Stimulated activated CD8-positive, alpha-beta memory T cell treated with anti-CD3 and anti-CD28 coated beads, Interleukin-2, amount 100 ng/mL, for 1 hour (primary cell): Measurements from ENCODE around the gene BCOR.

ENCODE experiments used
- DNase-seq, 2 donors: peaks; one replicate each; pipeline ENCODE4 v3.0.0-alpha.2; 2020; ENCODE audit warnings: low read depth in 2 of 2

BCOR gene

GRCh38 chrX:40019541-40019940 lies 78.2 kb downstream of the BCOR start:
- DNase-seq = no peak

GRCh38 chrX:40018041-40018440 lies 79.7 kb downstream of the BCOR start:
- DNase-seq = no peak

GRCh38 chrX:40016749-40017148 lies 81.0 kb downstream of the BCOR start:
- DNase-seq = no peak

DNA sequence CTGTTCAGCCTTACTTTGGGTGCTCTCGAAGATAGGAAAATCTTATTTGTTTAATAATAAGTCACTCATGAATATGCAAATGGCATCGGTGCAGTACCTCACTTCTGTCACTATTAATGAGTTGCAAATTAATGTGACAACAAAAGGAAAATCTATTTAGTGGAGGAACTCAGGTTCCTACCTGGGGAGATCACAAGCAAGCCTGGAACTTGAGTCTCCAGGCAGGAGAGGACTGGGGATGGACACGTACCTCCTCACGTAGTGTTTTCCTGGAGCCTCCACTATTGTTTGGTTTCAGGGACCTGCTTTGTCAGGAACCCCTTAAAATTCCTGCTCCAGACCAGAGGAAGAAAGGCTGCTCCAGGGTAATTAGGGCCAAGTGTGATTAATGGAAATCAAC lies 82.1 kb downstream of the BCOR start:
- no peak for DNase-seq

- no peak for DNase-seq
Measured at GRCh38 chrX:40013266-40014195, 84.2 kb downstream of the BCOR start.

GRCh38 chrX:40012868-40013265 lies 84.9 kb downstream of the BCOR start:
- DNase-seq = no peak

GRCh38 chrX:40012039-40012867 lies 85.5 kb downstream of the BCOR start:
- no peak for DNase-seq

- DNase-seq = no peak
Measured at GRCh38 chrX:40011322-40012038, 86.3 kb downstream of the BCOR start.

DNA sequence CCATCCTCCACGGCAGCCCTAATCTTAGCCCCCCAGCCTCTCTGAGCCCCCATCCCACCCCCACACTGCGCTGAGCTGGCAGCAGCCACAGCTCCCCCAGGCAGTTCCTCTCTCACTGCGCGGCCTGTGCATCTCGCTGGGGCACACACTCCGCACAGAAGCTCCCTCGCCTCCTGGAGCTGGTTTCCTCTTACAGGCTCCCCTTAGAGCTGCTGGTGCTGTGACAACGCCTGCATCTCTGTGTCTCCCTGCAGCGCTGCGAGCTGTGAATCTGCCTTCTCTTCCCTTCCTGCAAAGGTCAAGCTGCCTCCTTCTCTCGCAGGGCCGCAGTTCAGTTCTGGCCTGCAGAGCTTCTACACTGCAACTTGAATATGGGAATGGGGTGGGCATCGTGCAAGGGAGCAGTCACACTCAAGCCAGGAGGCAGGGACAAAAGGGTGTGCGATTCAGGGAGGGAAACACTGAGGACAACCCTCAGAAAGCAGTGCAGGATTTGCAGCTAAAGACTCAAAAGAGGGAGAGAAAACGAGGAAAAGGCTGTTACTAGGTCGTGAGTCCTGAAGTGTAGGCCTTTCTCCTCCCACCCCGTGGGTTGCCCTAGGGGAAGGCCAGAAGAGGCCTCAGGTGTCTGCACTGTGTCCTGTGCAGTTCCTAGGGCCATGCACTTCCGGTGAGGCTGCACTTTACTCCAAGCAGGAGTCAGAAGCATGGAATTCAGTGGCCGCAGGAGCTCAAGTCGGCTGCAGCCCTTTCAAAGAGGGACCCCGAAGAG lies 87.0 kb downstream of the BCOR start:
- DNase-seq = no peak

DNA sequence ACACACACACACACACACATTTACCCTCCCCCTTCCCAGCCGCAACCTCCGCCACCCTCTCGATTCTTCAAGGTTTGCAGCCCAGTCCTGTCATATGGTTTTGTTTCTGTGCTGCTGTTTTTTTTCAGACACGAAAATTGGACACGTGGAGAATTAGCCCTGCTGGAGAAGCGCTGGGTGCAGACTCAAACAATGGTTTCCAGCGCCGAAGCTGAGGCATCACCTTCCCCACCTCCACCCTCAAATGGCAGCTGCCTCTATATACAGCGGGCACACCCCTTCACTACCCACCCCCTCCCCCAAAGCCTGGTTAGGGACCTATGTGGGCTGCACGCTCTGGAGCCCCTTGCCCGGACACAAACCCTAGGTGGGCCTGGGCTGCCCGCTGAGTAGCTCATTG lies 87.9 kb downstream of the BCOR start:
- no peak for DNase-seq

DNA sequence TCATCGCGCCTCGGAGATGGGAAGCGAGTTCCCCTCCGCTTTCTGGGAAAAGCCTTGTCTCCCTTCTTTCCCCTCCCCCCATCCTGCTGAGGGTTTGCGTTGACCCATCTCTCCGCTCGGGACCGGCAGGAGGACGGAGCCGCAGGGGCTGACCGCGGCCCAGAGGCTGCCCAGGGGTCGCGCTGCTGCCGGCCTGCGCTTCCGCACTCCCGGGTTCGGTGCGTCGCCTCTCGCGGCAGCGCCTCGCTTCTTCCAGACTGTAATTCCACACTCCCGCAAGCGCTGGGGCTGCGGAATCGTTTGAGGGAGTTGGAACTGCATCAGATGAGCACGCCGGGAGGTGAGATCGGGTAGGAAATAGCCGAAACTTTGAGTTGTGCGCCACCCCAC lies 88.3 kb downstream of the BCOR start:
- DNase-seq = no peak

- no peak for DNase-seq
Measured at GRCh38 chrX:40008791-40009461, 88.8 kb downstream of the BCOR start.

DNA sequence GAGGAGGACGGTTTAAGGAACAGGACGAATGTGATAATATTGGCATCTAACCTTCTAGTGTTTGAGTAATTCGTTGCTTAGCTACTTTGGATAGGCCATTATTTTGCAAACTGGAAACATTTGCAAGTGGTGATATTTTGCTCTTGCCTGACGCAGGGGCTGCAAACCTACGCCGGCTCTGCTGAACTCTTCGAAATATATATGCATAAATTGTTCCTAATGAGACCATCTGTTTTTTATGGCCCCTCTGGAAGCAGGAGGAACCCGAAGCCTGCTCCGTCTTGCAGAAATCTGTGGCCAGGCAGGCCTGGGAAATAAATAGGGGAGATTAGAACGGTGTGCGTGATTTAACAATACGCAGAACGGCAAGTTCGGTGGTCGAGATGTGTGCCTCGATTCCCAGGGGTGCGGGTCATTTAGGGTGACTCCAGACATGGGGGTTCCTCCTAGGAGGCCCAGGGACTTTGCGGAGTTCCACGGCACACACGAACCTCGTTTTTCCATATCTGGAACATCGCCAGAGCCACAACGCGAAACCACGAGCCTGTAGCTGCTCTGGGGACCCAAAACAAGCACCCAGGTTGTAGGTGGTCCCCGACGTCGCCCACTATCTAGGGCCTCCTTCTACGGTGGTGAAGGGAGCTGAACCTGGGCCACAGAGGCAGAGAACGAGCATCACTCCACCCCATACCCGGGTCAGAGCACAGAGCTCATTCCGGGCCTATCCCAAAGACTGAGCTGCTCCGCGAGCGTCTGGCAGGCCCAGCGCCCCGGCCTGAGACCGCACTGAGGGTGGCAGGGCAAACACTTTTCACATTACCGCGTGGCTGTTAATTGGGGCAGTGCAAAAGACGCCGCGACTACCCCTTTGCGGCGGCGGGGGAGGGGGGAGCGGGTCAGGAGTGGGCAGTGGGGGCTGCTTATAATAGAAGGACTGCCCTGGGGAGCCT lies 89.7 kb downstream of the BCOR start:
- no peak for DNase-seq

- DNase-seq = no peak
Measured at GRCh38 chrX:40007131-40007755, 90.5 kb downstream of the BCOR start.

DNA sequence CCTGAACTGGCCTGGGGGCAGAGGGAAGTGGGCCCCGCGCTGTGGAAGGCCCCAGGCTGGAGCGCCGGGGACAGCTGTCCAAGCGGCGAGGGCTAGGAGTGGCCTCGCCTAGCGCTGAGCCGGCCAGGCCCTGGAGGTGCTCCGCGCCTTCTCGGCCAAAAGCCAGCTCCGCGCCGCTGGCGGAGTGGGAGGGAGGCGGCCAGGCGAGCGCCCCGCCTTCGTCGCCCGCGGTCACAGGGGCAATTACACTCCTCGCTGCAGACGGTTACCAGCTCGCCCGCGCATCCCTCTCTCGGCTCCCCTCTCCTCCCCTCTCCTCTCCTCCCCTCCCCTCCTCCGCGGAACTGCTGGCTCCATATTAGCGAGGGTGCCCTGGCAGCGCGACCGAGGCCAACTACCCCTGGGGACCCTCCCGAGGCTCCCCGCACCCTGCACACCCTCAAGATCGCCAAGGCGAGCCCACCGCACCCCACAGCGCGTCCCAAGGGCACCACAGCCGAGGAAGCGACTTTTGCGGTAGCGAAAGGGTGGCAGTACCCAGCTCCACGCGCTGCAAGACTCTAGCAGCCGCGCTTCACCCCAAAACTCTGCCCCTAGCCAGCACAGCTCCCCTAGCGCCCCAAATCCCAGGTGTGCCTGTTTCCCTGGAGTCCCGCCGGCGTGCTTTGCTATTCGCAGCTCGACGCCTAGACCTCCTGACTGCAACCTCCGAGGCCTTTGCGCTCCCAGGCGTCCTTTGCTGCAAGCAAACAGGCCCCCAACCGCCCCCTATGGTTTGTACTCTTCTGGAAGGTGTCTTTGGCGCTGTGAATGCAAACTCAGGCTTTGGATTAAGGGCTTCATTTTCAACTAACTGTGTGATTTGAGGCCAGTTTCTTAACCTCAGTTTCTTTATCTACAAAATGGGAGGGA lies 91.4 kb downstream of the BCOR start:
- DNase-seq = no peak

- DNase-seq = no peak
Measured at GRCh38 chrX:40005292-40006011, 92.3 kb downstream of the BCOR start.

DNA sequence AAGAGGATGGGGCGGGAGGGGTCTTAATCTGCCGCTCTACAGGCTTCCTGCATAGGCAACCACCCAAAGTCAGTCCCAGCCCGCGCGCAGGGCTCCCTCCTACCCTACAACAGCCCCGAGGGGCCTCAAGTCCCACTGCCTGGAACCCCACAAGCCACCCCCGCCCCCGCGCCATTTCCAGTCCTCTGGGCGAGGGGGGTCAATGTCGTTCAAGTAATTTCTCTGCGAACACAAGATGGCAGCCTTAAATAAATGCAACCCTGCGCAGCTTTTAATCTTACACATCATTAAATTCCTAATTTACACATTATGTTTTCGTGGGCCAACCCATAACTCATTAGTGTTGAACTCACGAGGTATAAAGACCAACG lies 92.9 kb downstream of the BCOR start:
- DNase-seq = no peak

DNA sequence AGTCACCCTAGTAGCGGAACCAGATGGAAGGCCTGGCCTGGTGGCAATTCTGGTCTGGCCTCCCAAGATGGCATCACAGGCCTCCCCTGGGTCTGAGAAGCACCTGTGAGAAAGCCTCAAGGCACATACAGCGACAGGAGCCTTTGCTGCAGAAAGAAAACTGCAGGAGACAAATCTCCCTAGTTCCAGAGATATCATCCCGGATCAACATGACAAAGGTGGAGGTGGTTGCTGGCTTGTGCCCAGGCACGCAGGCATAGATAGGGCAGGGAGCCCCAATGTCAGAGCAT lies 93.6 kb downstream of the BCOR start:
- no peak for DNase-seq
